Activated CD4-positive, alpha-beta T cell treated with anti-CD3 and anti-CD28 coated beads for 36 hours (primary cell): ENCODE measurements around the gene FSCN2. TPM values are rescaled to one million over a fixed set of nuclear protein-coding genes. Genes with fewer than 3 reads are reported as not detected.

Experiments used
- ATAC-seq: fragments of 200-7000 bp; cut with Tn5 transposase; one replicate; pipeline ENCODE4 v1.10.0; 2021; ENCODE audit warnings: mild to moderate bottlenecking, moderate library complexity
- CTCF ChIA-PET: fragments of 350-600 bp; sonication (Branson Sonifier 250); formaldehyde crosslinking; loops from one replicate; lab custom pipeline; 2021; ENCODE audit warnings: antibody characterized with exemption; lab: Charles Lee
- POLR2A ChIA-PET: fragments of 350-600 bp; sonication (Branson Sonifier 250); formaldehyde crosslinking; loops from one replicate; lab custom pipeline; 2021; ENCODE audit warnings: antibody characterized with exemption, inconsistent platforms; lab: Charles Lee
- DNase-seq: peaks from one replicate; pipeline ENCODE4 v3.0.0-alpha.2; 2020
- H3K27ac Mint-ChIP-seq: one replicate; pipeline ENCODE4 v1.8.0; 2021; ENCODE audit warnings: mixed read lengths
- H3K27me3 Mint-ChIP-seq: one replicate; pipeline ENCODE4 v1.8.0; 2021; ENCODE audit warnings: mixed read lengths
- H3K36me3 Mint-ChIP-seq: one replicate; pipeline ENCODE4 v1.8.0; 2021; ENCODE audit warnings: low read depth, mixed read lengths
- H3K4me1 Mint-ChIP-seq: one replicate; pipeline ENCODE4 v1.8.0; 2021; ENCODE audit warnings: mixed read lengths
- H3K4me3 Mint-ChIP-seq: one replicate; pipeline ENCODE4 v1.8.0; 2021; ENCODE audit warnings: mild to moderate bottlenecking, moderate library complexity, mixed read lengths
- H3K9me3 Mint-ChIP-seq: one replicate; pipeline ENCODE4 v1.8.0; 2021; ENCODE audit warnings: low read depth, mixed read lengths
- intact Hi-C, 2 experiments: fragments of 100-400 bp; cut with DNase I in 1 of 2; cut with micrococcal nuclease in 1 of 2; formaldehyde crosslinking; loops; one replicate each; pipeline versions ENCODE4 v1.14.2 to v1.15.1; 2022 to 2024; cut with DNase I, micrococcal nuclease
- total RNA-seq, 2 experiments: library from RNA; stranded (reverse); gene quantifications; one replicate each; pipeline ENCODE4 v1.2.3, GENCODE V29; 2021

Gene FSCN2
- total RNA-seq, 2 experiments from 2014 or later, result 0.23 to 0.58 TPM

GRCh38 chr17:81519284-81520020 is 8.7 kb upstream of the FSCN2 start:
- Mint-ChIP-seq H3K9me3 (no peaks in the 10 kb centered on the region), H3K27me3 (peaks cover 2% of the 10 kb centered on the region), H3K27ac (no peak overlapping the region), H3K36me3 (peaks cover 2% of the 10 kb centered on the region), H3K4me3 (peak overlapping the region; percentile 40), H3K4me1 (peaks cover 14% of the 10 kb centered on the region)
- POLR2A ChIA-PET, result interaction anchor here (0.6 kb wide), 1 partner anchor 328 kb away, joined by 3 read pairs; no protein-coding TSS in a partner anchor
- peak; percentile 47 for ATAC-seq
- CTCF ChIA-PET, result interaction anchor here (0.8 to 1.2 kb wide), 6 partner anchors 11 to 314 kb away, joined by 3 to 4 read pairs (median 3); partner anchors contain the start of gene MCRIP1
- peak; percentile 79 for DNase-seq
- intact Hi-C loops, result loop anchor here in 1 of 2 experiments (1.0 to 10.0 kb wide), 2 partner anchors 33 to 775 kb away; partner anchors contain the start of gene FAAP100

- Mint-ChIP-seq H3K9me3 (no peaks in the 10 kb centered on the region), H3K4me3 (peak overlapping the region; percentile 40), H3K27ac (no peak overlapping the region), H3K27me3 (peaks cover 2% of the 10 kb centered on the region), H3K36me3 (peaks cover 1% of the 10 kb centered on the region), H3K4me1 (peaks cover 14% of the 10 kb centered on the region)
- DNase-seq (no peak), ATAC-seq (no peak)
- CTCF ChIA-PET, result no interaction called here
- intact Hi-C loops, result no loop called here
- POLR2A ChIA-PET, result no interaction called here
Measured at GRCh38 chr17:81520021-81520901, 7.9 kb upstream of the FSCN2 start.

- DNase-seq (no peak), ATAC-seq (no peak)
- H3K27me3 Mint-ChIP-seq, result peaks cover 3% of the 10 kb centered on the region
- ChIA-PET CTCF (interaction anchor here (0.7 kb wide), 1 partner anchor 112 kb away, joined by 3 read pairs; no protein-coding TSS in a partner anchor), POLR2A (no interaction called here)
- H3K4me3 Mint-ChIP-seq, result no peak overlapping the region
- H3K36me3 Mint-ChIP-seq, result no peaks in the 10 kb centered on the region
- H3K4me1 Mint-ChIP-seq, result peaks cover 3% of the 10 kb centered on the region
- H3K9me3 Mint-ChIP-seq, result no peaks in the 10 kb centered on the region
- H3K27ac Mint-ChIP-seq, result no peak overlapping the region
- intact Hi-C loops, result no loop called here
Measured at GRCh38 chr17:81522491-81523401, 5.4 kb upstream of the FSCN2 start.

GRCh38 chr17:81523402-81524038 is 4.7 kb upstream of the FSCN2 start:
- Mint-ChIP-seq H3K4me1 (no peaks in the 10 kb centered on the region), H3K27ac (no peak overlapping the region)
- CTCF ChIA-PET, result interaction anchor here (0.7 kb wide), 1 partner anchor 111 kb away, joined by 3 read pairs; no protein-coding TSS in a partner anchor

GRCh38 chr17:81524039-81524864 is 3.9 kb upstream of the FSCN2 start:
- H3K27me3 Mint-ChIP-seq, result peaks cover 3% of the 10 kb centered on the region
- ATAC-seq, result no peak
- no peak for DNase-seq
- H3K9me3 Mint-ChIP-seq, result no peaks in the 10 kb centered on the region
- no peak overlapping the region for H3K4me3 Mint-ChIP-seq
- ChIA-PET CTCF (no interaction called here), POLR2A (no interaction called here)
- no peaks in the 10 kb centered on the region for H3K4me1 Mint-ChIP-seq
- H3K27ac Mint-ChIP-seq, result no peak overlapping the region
- intact Hi-C loops, result no loop called here
- H3K36me3 Mint-ChIP-seq, result no peaks in the 10 kb centered on the region

More at GRCh38 chr17:81523402-81524038, 4.7 kb upstream of the FSCN2 start:
- no peaks in the 10 kb centered on the region for H3K36me3 Mint-ChIP-seq
- H3K9me3 Mint-ChIP-seq, result no peaks in the 10 kb centered on the region
- H3K27me3 Mint-ChIP-seq, result peaks cover 3% of the 10 kb centered on the region
- no peak overlapping the region for H3K4me3 Mint-ChIP-seq
- ATAC-seq (no peak), DNase-seq (no peak)
- intact Hi-C loops, result no loop called here
- POLR2A ChIA-PET, result no interaction called here

- Mint-ChIP-seq H3K4me1 (no peaks in the 10 kb centered on the region), H3K4me3 (no peak overlapping the region), H3K27me3 (peaks cover 3% of the 10 kb centered on the region), H3K9me3 (no peaks in the 10 kb centered on the region), H3K27ac (no peak overlapping the region), H3K36me3 (no peaks in the 10 kb centered on the region)
- CTCF ChIA-PET, result no interaction called here
- ATAC-seq, result no peak
- intact Hi-C loops, result no loop called here
- POLR2A ChIA-PET, result no interaction called here
- DNase-seq, result no peak
Measured at GRCh38 chr17:81524865-81525159, 3.4 kb upstream of the FSCN2 start.

GRCh38 chr17:81526662-81527571 is 1.3 kb upstream of the FSCN2 start:
- ChIA-PET CTCF (interaction anchor here (0.7 kb wide), 1 partner anchor 436 kb away, joined by 3 read pairs; no protein-coding TSS in a partner anchor), POLR2A (no interaction called here)
- ATAC-seq (no peak), DNase-seq (no peak)
- intact Hi-C loops, result no loop called here
- H3K4me1 Mint-ChIP-seq, result no peaks in the 10 kb centered on the region
- no peak overlapping the region for H3K27ac Mint-ChIP-seq
- no peaks in the 10 kb centered on the region for H3K36me3 Mint-ChIP-seq
- no peaks in the 10 kb centered on the region for H3K9me3 Mint-ChIP-seq
- H3K4me3 Mint-ChIP-seq, result no peak overlapping the region
- peaks cover 2% of the 10 kb centered on the region for H3K27me3 Mint-ChIP-seq

- intact Hi-C loops, result no loop called here
- Mint-ChIP-seq H3K9me3 (no peaks in the 10 kb centered on the region), H3K4me1 (no peaks in the 10 kb centered on the region), H3K27ac (no peak overlapping the region), H3K36me3 (no peaks in the 10 kb centered on the region), H3K4me3 (no peak overlapping the region), H3K27me3 (peaks cover 2% of the 10 kb centered on the region)
- ChIA-PET CTCF (no interaction called here), POLR2A (no interaction called here)
- ATAC-seq, result no peak
- DNase-seq, result no peak
Measured at GRCh38 chr17:81528384-81528650, 140 bp downstream of the FSCN2 start.

GRCh38 chr17:81528651-81529436 is 667 bp downstream of the FSCN2 start:
- ATAC-seq (no peak), DNase-seq (no peak)
- Mint-ChIP-seq H3K4me1 (no peaks in the 10 kb centered on the region), H3K36me3 (no peaks in the 10 kb centered on the region), H3K9me3 (no peaks in the 10 kb centered on the region), H3K27me3 (peaks cover 5% of the 10 kb centered on the region), H3K4me3 (no peak overlapping the region), H3K27ac (no peak overlapping the region)
- intact Hi-C loops, result no loop called here
- POLR2A ChIA-PET, result no interaction called here
- CTCF ChIA-PET, result no interaction called here
